Endodermal cell (in vitro differentiated cells): ENCODE measurements around the gene PALLD. TPM values are rescaled to one million over a fixed set of nuclear protein-coding genes. Genes with fewer than 3 reads are reported as not detected.
A peak's percentile ranks its signal among the peaks of the same experiment; 100 is the strongest.

Experiments
- DNase-seq: peaks from one replicate; pipeline ENCODE4 v3.0.0-alpha.2; 2017
- H3K27ac ChIP-seq: 2 replicates; pipeline ENCODE4 v1.5.1; 2013; ENCODE audit warnings: mild to moderate bottlenecking, low read depth, low read length, moderate library complexity
- H3K27me3 ChIP-seq: 2 replicates; pipeline ENCODE4 v1.6.1; 2013; ENCODE audit warnings: mild to moderate bottlenecking, low read length, moderate library complexity; ENCODE audit not compliant: insufficient read depth, control insufficient read depth, poor library complexity, severe bottlenecking
- H3K36me3 ChIP-seq: 2 replicates; pipeline ENCODE4 v1.7.0; 2013; ENCODE audit warnings: mild to moderate bottlenecking, low read length, moderate library complexity; ENCODE audit not compliant: control insufficient read depth, insufficient read depth
- H3K4me1 ChIP-seq: one replicate; pipeline ENCODE4 v1.7.0; 2013; ENCODE audit warnings: low read length; ENCODE audit not compliant: control insufficient read depth, insufficient read depth
- H3K4me3 ChIP-seq: 2 replicates; pipeline ENCODE4 v1.5.1; 2013; ENCODE audit warnings: mild to moderate bottlenecking, low read length, moderate library complexity
- H3K9ac ChIP-seq: 2 replicates; pipeline ENCODE4 v1.6.1; 2013; ENCODE audit warnings: mild to moderate bottlenecking, low read length, moderate library complexity; ENCODE audit not compliant: poor library complexity, severe bottlenecking; ENCODE audit errors: extremely low read depth
- H3K9me3 ChIP-seq: 2 replicates; pipeline ENCODE4 v1.6.1; 2013; ENCODE audit warnings: mild to moderate bottlenecking, low read length, moderate library complexity; ENCODE audit not compliant: control insufficient read depth
- H3K27ac Mint-ChIP-seq: 2 replicates; pipeline ENCODE4 v1.8.0; 2020; ENCODE audit warnings: mixed read lengths
- H3K27me3 Mint-ChIP-seq: 2 replicates; pipeline ENCODE4 v1.8.0; 2021; ENCODE audit warnings: mild to moderate bottlenecking, mixed read lengths; ENCODE audit not compliant: insufficient read depth
- H3K36me3 Mint-ChIP-seq: 2 replicates; pipeline ENCODE4 v1.8.0; 2020; ENCODE audit warnings: low read depth, mixed read lengths
- H3K4me1 Mint-ChIP-seq: 2 replicates; pipeline ENCODE4 v1.8.0; 2020; ENCODE audit warnings: mixed read lengths
- H3K4me3 Mint-ChIP-seq: 2 replicates; pipeline ENCODE4 v1.8.0; 2020; ENCODE audit warnings: mild to moderate bottlenecking, moderate library complexity, mixed read lengths
- H3K9me3 Mint-ChIP-seq: 2 replicates; pipeline ENCODE4 v1.8.0; 2020; ENCODE audit warnings: mild to moderate bottlenecking, mixed read lengths
- WGBS, 2 experiments: methylation state at CpG; one replicate each; pipeline versions ENCODE4 v1.1.5 to v1.1.7; 2013; ENCODE audit warnings: missing lambda C conversion rate in 2 of 2, mixed read lengths in 1 of 2; ENCODE audit not compliant: insufficient coverage in 1 of 2, insufficient read length in 1 of 2; 5-methylcytosine and 5-hydroxymethylcytosine counted together
- total RNA-seq, 2 donors: library from RNA; stranded (reverse); fragmentation: NEBNext Ultra II Directional in 1 of 2; extraction: Animal tissue kit (Norgen Biotek cat#: 25700) in 1 of 2; gene quantifications; 2 replicates in 1 of 2; 3 replicates in 1 of 2; pipeline ENCODE4 v1.2.1, GENCODE V29; 2021
- TF ChIP-seq, protein P1 (sequence below): fragments of 200-600 bp; sonication (generic); conservative IDR thresholded peaks from 2 replicates; pipeline ENCODE4 v1.5.0; 2021; ENCODE audit warnings: antibody characterized with exemption, mild to moderate bottlenecking

Gene PALLD
- total RNA-seq, 2 donors from 2014 or later: 51.8 to 86.7 TPM

GRCh38 chr4:168674077-168674747 lies 177.4 kb downstream of the PALLD start:
- Histone ChIP-seq H3K9ac (no peak overlapping the region), H3K4me3 (no peak overlapping the region), H3K27ac (peak overlapping the region; percentile 66), H3K4me1 (peaks cover 2% of the 10 kb centered on the region), H3K36me3 (no peaks in the 10 kb centered on the region), H3K9me3 (no peaks in the 10 kb centered on the region), H3K27me3 (no peaks in the 10 kb centered on the region)
- peak; percentile 53 for DNase-seq
- Mint-ChIP-seq H3K9me3 (no peaks in the 10 kb centered on the region), H3K36me3 (no peaks in the 10 kb centered on the region), H3K4me1 (no peaks in the 10 kb centered on the region), H3K27me3 (no peaks in the 10 kb centered on the region), H3K27ac (no peak overlapping the region), H3K4me3 (no peak overlapping the region)
- 81 to 84% methylated on average over 6 of the region's 6 CpGs for WGBS, 2 experiments
- TF ChIP-seq, protein P1, sequence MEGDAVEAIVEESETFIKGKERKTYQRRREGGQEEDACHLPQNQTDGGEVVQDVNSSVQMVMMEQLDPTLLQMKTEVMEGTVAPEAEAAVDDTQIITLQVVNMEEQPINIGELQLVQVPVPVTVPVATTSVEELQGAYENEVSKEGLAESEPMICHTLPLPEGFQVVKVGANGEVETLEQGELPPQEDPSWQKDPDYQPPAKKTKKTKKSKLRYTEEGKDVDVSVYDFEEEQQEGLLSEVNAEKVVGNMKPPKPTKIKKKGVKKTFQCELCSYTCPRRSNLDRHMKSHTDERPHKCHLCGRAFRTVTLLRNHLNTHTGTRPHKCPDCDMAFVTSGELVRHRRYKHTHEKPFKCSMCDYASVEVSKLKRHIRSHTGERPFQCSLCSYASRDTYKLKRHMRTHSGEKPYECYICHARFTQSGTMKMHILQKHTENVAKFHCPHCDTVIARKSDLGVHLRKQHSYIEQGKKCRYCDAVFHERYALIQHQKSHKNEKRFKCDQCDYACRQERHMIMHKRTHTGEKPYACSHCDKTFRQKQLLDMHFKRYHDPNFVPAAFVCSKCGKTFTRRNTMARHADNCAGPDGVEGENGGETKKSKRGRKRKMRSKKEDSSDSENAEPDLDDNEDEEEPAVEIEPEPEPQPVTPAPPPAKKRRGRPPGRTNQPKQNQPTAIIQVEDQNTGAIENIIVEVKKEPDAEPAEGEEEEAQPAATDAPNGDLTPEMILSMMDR: no peak

DNA sequence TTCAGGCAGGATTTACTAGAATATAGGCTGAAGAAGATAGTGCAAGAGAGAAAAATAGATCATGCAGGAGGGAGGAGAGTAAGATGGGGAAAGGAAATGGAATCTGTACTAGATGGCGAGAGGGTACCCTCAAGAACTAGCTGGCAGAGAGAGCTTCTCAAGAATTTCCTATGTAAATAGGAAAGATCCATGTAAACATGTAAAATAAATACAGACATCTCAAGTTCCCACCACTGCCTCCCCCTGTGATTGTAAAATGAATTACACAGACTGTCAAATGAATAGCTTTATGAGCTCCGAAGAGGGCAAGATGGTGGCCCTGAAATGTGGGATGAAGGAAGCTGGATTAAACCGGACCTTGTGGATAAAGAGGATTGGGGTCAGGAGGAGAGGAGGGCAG lies 178.0 kb downstream of the PALLD start:
- no peaks in the 10 kb centered on the region for H3K9me3 ChIP-seq
- no peak overlapping the region for H3K27ac Mint-ChIP-seq
- no peak overlapping the region for H3K27ac ChIP-seq
- no peak for DNase-seq
- H3K4me3 ChIP-seq: no peak overlapping the region
- 93 to 100% methylated on average over 2 to 3 of the region's 3 CpGs for WGBS, 2 experiments
- H3K4me3 Mint-ChIP-seq: no peak overlapping the region
- no peak overlapping the region for H3K9ac ChIP-seq
- H3K9me3 Mint-ChIP-seq: no peaks in the 10 kb centered on the region
- no peaks in the 10 kb centered on the region for H3K36me3 Mint-ChIP-seq
- TF ChIP-seq, protein P1: no peak
- H3K36me3 ChIP-seq: no peaks in the 10 kb centered on the region
- no peaks in the 10 kb centered on the region for H3K27me3 Mint-ChIP-seq
- no peaks in the 10 kb centered on the region for H3K4me1 Mint-ChIP-seq
- H3K4me1 ChIP-seq: peaks cover 2% of the 10 kb centered on the region
- H3K27me3 ChIP-seq: no peaks in the 10 kb centered on the region

DNA sequence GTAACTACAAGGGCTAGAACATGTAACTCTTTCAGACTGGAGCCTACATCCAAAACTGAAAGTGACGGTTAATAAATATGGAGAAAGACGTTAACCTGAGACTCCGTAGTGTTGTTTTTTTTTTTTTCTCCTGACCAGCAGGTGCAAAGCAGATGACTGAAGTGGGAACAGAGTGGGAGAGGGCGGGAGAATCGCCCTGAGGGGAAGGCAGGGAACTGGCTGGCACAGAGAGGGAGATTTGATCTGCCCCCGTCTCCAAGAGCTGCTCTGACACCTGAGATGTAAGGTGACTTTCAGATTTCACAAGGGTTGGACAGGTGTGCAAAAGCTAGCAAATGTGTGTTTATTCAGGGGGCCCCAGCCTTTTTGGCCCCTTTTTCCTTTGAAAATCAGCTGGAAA lies 180.2 kb downstream of the PALLD start:
- no peak for DNase-seq
- Mint-ChIP-seq H3K36me3 (no peaks in the 10 kb centered on the region), H3K9me3 (no peaks in the 10 kb centered on the region), H3K27me3 (no peaks in the 10 kb centered on the region), H3K4me3 (no peak overlapping the region), H3K4me1 (no peaks in the 10 kb centered on the region), H3K27ac (no peak overlapping the region)
- H3K4me3 ChIP-seq: no peak overlapping the region
- WGBS, 2 experiments: 93 to 96% methylated on average over 3 to 6 of the region's 6 CpGs
- H3K9me3 ChIP-seq: no peaks in the 10 kb centered on the region
- H3K36me3 ChIP-seq: no peaks in the 10 kb centered on the region
- no peak overlapping the region for H3K27ac ChIP-seq
- H3K27me3 ChIP-seq: no peaks in the 10 kb centered on the region
- TF ChIP-seq, protein P1: no peak
- H3K9ac ChIP-seq: no peak overlapping the region
- H3K4me1 ChIP-seq: peaks cover 2% of the 10 kb centered on the region
